A549 treated with Hydrocortisone at 1 μM for 4 hours (cell line): ENCODE measurements around the gene MLLT3. TPM values are rescaled to one million over a fixed set of nuclear protein-coding genes. Genes with fewer than 3 reads are reported as not detected.

Experiments
- total RNA-seq: library from RNA; stranded (reverse); fragments of 200-300 nt; extraction: Qiagen RNA extraction; gene quantifications from 5 replicates; pipeline ENCODE4 v1.2.3, GENCODE V29; 2022

MLLT3 gene
- 14.2 to 18.0 TPM (median 16.4 TPM) in 5 replicates for total RNA-seq

GRCh38 chr9:20622330-20623020 is at the start of gene MLLT3:
TSS of gene MLLT3 (minus strand) at chr9:20622499.

Other genes starting within 250 kb of the MLLT3 start
- 14.4 to 19.7 TPM (median 15.3 TPM) in 5 replicates for gene FOCAD, start 61.8 kb upstream of the MLLT3 start, total RNA-seq